Stimulated activated CD8-positive, alpha-beta memory T cell treated with anti-CD3 and anti-CD28 coated beads, Interleukin-4, amount 100 ng/mL, for 1 hour (primary cell): ENCODE measurements around the gene DNAJA4.
"Not testable (repeated sequence)": the region's sequence is repeated elsewhere in the genome, so short reads cannot be mapped to it uniquely, and the experiment has no call there.

ENCODE experiments used
- DNase-seq, 2 donors: peaks; one replicate each; pipeline ENCODE4 v3.0.0-alpha.2; 2020; ENCODE audit warnings: low read depth in 2 of 2, low spot score in 1 of 2

Gene DNAJA4

DNA sequence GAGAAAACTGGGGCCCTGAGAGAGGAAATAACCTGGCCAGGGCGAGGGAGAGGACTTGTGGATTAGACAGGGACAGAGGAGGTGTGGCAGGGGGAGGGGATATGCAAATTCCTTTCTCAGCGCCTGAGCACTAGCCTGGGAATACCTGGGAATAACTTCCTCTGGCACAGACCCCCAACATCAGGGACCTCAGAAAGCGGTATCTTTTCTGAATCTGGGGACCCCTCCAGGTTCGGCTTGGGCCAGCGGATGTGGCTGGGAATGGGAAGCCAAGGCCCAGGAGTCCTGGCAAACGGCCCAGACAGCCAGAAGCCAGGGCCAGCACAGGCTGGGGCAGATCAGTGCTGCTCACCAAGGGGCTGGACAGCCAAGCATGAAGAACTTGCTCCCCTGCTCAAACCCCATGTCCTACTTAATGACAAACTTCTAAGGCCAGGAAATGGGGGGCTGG, 20.8 kb upstream of the DNAJA4 start:
- DNase-seq, result no peak

DNA sequence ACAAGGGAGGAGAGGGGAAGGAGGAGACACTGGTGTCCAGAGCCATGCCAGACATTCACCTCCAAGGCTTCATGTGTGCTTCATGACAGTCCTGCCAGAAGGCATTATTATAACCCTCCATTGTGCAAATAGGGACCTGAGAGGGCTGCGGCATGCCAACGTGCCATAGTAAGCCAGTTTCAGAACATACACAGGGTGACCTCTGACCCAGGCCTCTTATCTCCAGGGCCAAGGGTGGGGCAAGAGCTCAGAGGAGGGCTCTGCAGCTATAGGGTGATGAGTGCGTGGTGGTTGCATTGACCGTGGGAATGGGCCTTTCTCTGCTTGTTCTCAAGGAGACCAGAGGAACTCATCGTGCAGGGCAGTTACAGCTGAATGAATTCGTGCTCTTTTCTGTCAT, 20.3 kb upstream of the DNAJA4 start:
- DNase-seq, result no peak

DNA sequence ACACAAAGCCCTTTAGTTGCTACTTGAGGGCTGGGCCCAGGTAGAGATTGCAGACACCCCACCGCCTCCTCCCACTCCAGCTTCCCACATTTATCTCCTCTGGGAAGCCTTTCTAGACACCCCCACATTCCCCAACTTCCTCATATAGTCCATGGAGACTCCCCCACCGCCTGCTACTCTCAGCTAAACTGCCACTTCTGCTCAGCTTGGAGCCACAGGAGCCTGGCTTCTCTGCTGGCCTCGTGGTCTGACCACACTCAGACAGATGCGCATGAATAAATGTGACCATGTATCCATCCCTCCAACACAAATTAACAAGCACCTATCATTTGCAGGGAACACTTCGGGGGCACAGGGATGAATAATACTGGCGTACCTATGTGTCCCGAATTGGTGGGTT, 19.5 kb upstream of the DNAJA4 start:
- DNase-seq, result no peak

DNA sequence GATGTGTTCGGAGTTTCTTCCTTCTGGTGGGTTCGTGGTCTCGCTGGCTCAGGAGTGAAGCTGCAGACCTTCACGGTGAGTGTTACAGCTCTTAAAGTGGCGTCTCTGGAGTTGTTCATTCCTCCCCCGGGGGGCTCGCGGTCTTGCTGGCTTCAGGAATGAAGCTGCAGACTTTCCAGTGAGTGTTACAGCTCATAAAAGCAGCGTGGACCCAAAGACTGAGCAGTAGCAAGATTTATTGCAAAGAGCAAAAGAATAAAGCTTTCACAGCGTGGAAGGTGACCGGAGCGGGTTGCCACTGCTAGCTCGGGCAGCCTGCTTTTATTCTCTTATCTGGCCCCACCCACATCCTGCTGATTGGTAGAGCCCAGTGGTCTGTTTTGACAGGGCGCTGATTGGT, 19.0 kb upstream of the DNAJA4 start:
- not testable (repeated sequence) for DNase-seq

DNA sequence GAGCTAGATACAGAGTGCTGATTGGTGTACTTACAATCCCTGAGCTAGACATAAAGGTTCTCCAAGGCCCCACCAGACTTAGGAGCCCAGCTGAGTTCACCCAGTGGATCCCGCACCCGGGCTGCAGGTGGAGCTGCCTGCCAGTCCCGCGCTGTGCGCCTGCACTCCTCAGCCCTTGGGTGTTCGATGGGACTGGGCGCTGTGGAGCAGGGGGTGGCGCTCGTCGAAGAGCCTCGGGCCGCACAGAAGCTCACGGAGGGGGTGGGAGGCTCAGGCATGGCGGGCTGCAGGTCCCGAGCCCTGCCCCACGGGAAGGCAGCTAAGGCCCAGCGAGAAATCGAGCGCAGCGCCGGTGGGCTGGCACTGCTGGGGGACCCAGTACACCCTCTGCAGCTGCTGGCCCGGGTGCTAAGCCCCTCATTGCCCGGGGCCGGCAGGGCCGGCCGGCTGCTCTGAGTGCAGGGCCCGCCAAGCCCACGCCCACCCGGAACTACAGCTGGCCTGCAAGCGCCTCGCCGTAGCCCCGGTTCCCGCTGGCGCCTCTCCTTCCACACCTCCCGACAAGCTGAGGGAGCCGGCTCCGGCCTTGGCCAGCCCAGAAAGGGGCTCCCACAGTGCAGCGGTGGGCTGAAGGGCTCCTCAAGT, 18.3 kb upstream of the DNAJA4 start:
- not testable (repeated sequence) for DNase-seq

DNA sequence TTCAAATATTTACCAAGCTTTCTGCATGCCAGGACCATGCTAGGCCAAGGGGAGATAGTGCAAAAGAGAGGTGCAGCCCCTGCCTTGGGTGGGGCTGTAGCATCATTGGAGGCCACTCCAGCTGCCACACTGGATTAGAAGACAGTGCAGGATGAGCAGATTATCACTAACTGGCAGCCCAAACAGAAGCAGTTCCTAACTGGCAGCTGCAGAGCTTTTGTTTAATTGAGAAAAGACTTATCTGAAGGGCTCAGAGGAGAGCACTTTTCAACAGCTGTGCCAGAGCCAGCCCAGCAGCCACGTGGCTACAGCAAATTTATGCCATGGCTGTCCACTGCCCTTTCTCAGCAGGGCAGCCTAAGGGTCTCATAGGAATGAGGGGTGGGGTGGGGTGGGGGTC, 16.5 kb upstream of the DNAJA4 start:
- DNase-seq, result no peak

DNA sequence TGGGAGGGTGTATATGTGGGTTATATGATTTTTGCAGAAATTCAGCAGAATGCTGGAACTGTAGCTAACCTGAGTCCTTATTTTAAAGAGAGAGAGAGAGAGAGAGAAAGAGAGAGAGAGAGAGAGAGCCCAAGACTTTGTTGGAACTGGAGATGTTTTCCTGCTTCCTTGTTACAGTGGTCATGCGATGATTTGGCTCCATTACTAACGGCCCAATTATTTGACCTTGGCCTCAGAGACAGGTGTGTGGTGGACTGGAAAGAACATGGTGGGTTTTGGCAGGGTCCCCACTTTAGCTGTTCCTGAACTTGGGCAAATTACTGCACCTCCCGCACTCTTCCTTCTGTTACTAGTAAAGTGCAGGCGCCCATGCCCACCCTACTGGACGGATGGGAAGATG, 15.2 kb upstream of the DNAJA4 start:
- no peak for DNase-seq

DNA sequence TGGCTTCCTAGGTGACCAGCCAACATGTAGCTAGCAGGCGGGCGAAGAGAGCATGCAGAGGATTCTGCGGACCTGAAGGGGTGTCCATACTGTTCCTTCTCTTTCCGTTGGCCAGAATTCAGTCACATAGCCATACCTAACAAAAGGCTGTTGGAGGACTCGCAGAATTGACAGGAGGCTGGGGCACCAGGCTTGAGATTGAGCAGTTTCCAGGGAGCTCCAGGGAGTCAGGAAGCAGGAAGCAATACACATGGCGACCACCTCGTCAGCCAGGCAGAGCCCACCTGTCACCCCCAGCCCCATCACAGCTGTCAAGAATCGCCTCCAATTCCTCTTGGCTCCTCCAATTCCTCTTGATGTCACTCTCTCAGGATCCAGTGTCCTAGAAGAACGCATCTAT, 13.2 kb upstream of the DNAJA4 start:
- no peak for DNase-seq

DNA sequence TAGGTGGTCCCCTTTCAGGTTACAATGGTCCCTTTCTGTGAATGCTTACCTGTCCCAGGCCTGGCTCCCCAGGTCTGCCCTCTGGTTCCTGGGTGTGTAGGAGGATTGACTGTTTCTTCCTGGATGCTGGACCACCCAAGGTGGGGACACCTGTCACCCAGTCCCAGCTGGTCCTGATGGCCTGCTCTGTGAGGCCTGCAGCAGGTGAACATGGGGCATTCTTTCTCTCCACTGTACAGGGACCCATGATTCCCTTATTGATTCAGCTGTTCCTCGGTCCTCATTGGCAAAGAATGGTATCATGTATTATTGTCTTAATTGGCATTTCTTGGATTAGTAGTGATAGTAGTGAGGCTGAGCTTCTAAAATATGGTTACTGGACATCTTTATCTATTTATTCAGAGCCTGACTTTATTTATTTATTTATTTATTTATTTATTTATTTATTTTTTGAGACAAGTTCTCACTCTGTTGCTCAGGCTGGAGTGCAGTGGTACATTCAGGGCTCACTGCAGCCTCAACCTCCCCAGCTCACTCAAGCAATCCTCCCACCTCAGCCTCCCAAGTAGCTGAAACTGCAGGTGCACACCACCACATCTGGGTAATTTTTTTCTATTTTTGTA, 8.8 kb upstream of the DNAJA4 start:
- no peak for DNase-seq

DNA sequence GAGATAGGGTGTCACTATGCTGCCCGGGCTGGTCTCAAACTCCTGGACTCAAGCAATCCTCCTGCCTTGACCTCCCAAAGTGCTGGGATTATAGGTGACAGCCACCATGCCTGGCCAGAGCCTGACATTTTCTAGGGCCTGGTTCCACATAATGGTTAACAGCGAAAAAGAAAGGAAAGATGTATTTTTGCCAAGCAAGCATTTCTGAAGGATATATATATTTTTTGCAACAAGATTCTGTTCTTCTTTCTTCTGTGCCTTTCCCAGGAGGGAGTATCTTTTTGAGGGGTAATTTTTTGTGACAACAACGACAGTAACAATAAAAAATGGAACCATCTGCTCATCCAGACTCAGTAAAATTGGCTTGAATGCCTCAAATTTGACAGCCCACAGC, 8.3 kb upstream of the DNAJA4 start:
- DNase-seq, result no peak

DNA sequence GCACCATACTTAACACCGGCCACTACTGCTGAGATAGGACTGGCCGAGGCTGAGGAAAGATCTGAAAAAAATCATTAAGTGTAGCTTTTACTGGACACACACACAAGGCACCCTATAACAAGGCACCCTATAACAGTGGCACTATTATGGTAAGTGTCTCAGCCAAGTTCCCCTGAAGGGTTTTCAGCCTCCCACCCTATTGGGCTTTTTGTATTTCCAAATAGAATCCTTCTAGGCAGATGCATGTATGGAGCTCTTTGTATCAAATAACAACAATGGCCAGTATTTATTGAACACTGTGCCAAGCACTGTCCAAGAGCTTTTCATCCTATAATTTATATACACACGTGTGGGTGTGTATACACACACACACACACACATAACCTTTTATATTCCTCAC, 6.7 kb upstream of the DNAJA4 start:
- no peak for DNase-seq

DNA sequence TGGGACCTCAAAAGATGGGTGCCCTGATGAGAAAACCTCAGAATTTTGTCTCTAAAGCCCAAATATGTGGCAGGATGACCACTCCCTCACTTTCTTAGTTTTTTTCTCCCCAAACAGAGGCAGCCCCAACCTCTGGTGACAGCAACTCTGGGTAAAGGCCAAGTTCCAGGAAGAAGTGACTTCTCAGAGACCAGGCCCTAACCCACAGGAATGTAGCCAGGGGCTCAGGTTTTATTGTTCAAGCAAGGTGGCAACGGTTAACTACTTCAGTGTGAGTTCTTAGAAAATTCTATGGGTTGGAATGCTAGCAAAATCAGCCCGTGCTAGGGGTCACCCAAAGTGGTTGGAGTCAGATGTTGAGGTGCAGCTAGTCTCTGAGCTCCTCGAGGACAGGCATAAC, 5.1 kb upstream of the DNAJA4 start:
- DNase-seq, result no peak

DNA sequence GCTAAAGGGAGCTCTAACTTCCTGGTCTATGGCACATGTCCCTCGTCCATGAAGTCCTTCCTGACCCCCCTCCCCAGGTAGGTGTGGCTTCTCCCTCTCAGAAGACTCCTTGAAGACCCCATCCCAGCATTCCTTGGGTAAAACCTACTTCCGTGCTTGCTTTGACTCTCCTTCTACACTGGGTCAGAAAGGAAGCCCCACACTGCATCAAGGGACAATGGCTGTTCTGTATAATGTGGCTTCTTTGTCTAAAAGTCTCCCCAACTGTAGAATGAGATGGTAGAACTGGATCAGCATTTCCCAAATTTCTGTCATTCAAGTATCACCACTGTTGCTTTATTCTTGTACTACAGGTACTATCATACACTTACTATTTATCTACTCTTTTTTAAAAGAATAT, 3.9 kb upstream of the DNAJA4 start:
- DNase-seq, result no peak

DNA sequence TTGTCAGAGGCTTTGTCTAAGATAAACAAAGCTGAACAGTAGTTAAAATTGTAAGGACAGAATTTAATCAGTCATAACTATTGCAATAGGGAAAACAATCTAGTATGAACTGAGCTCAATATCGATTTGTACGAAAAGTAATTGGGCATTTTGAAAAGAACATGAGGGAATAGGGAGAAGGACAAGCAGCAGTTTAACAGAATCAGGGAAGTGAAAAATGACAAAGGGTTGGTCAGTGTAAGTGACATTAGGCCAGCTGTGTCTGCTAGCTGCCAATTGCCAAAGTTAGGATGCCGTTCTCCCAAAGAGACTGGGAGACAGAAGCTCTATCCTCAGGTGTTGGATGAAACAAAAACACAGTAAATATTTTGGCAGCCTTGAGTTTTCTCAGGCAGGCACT, 3.3 kb upstream of the DNAJA4 start:
- no peak for DNase-seq

DNA sequence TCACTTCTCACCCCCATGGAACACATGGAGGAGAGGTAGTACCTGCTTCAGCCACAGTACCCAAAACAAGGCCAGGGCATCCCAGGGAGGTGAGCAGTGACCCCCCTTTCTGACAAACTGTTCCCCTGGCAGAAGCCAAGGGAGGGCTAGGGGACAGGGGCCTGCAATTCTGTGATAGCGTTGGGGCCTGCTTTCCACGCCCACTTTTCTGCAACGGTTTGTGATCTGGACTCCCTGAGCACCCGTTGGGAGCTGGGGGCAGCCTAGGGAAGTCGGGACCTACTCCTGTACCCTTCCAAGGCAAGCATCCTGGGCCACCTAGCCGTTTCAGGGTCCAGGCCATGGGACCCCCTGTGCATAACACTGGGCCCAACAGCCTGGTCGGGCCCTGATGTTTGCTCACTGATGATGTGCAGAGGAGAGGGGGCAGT, 996 bp upstream of the DNAJA4 start:
- DNase-seq, result no peak

DNA sequence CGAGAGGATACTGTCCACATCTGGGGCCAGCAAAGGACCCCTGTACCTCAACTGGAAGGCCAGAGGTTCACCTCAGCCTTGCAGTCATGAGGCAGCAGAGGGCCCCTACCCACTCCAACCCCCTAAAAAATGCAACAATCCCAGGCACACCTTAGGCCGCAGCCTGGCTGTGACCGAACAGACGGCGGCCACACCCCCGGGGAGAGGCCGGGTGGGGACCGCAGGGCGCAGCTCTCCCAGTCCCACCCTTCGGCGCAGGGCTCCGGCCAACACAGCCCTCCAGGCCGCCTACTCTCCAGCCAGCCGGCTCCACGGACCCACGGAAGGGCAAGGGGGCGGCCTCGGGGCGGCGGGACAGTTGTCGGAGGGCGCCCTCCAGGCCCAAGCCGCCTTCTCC, 457 bp upstream of the DNAJA4 start:
- no peak for DNase-seq

DNA sequence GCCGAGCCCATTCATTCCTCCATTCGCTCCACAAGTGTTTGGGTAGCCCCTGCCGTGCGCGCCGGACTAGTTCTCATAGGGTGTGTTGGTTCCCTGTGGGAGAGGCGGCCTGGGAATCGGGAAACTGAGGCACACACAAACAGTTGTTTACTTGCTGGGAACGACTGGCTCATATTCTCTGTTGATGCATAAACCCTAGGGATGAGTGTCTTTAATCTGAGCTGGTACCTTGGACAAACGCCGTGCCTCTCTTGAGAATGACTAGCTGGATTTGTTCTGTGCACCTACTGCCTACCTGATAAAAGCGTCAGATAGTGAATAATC, 737 bp downstream of the DNAJA4 start:
- DNase-seq, result no peak

DNA sequence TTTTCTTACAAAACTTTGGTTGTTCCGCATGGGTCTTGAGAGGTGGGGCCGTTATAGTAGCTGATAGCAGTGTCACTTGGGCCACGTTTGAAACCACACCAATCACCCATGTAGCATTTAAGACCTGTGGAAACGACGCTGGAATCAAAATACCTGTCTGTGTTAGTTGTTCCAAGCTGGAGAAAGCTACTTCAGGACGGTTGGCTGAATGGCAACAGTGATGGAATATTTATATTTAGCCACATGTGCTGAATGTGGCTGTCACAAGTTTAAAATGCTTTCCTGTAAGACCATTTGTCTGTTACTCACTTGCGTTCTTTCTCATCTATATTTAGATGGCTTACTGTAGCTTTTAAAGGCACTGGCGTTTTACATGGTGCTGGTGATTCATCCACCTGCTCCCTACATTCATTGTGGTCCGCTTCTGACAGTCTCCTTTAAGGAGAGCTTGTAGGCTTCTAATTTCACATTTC, 1.4 kb downstream of the DNAJA4 start:
- DNase-seq, result no peak

DNA sequence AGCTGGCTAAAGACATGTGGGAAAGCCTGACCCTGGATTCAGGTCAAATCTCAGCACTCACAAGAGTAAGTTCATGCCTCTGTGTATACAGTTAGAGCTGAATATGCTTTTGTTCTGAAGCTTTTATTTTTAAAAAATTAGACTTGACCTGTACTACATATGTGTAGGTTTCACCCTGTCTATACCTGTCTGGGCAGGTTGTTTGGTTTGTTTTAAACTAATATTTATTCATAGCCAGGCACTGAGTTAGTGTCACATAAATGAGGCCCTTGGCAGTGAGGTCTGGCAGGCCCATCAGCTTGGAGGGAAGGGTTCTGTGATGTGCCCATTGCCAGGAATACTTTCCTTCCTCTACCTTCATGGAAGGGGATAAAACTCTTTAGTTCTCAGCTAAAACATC, 1.9 kb downstream of the DNAJA4 start:
- DNase-seq, result no peak

DNA sequence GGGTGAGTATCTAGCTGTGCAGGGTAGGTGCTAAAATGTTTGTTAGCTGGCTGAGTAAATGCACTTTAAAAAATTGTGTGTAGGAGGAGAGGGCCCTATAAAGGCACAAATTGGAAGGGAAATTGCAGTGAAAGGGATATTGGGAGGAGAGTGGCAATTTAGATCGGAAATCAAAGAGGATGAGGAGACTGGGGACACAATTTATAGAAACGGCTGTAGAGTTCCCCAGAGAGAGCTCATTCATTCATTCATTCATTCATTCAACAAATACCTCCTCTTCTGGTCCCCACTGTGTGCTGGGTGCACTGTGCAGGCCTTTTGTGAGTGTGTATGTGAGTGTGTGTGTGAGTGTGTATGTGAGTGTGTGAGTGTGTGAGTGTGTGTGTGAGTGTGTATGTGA, 2.4 kb downstream of the DNAJA4 start:
- DNase-seq, result no peak

DNA sequence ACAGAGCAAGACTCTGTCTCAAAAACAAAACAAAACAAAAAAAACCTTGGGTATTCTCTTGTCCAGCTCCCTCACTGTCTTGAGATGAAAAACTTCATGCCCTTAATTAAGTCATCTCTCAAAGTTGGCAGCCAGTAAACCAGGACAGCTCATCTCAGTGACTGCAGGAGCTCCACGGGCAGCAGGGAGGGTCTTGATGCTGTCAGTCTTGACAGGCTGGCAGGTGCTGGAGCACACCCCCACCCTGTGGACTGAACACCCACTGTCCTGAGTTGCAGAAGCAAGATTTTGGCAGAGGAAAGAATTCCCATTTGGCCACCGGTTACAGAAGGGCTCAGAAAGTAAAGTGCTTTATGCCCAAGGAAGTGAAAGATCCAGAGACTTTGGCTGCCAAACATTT, 8.0 kb downstream of the DNAJA4 start:
- DNase-seq, result no peak

DNA sequence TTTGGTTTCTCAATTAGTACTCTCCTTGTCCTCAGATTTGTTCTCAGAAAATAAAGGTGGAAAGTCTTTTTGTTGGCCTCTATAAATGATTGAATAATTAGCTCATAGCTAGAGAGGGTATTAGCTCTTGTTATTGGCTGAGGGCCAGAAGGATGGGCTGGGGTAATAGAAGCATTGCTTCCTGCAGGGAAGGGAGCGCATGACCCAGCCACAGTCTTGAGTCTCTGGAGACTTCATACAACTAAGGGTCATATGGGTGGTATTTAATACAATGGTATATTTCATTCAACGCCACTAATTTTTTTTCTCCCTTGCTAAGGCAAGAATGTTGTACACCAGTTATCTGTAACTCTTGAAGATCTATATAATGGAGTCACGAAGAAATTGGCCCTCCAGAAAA, 8.4 kb downstream of the DNAJA4 start:
- no peak for DNase-seq

DNA sequence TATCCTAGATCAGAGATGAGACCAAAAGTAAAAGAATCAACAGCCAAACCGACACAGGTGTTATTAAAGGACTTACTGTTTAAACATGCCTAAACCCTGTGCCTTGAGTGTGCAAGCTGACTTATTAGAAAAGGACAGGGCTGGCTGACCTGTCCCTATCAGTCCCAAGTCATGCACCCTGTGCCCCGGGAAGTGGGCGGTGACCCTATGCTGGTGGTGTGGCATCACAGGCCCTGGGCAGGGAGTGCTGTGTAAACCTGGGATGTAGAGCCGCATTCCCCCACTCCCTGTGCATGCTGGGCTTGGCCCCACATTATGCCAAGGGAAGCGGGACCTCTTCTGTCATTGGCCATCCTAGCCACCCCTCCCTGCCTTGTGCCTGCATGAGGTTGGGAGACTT, 10.6 kb downstream of the DNAJA4 start:
- no peak for DNase-seq
